GM19372 (cell line): Measurements from ENCODE around the gene EQTN.
A peak's percentile ranks its signal among the peaks of the same experiment; 100 is the strongest.

Experiments
- ATAC-seq: cut with Tn5 transposase; IDR thresholded peaks from one replicate; pipeline ENCODE4 v1.9.1; 2021; ENCODE audit warnings: mild to moderate bottlenecking, low read depth, moderate library complexity; ENCODE audit not compliant: unreplicated experiment

The EQTN gene

GRCh38 chr9:27297050-27297449 lies at the start of gene EQTN:
TSS of gene EQTN (minus strand) at chr9:27297150. CDS start at chr9:27297055, 95 bp downstream.
- no peak for ATAC-seq

GRCh38 chr9:27344776-27345175 lies 47.8 kb upstream of the EQTN start:
- ATAC-seq: no peak

DNA sequence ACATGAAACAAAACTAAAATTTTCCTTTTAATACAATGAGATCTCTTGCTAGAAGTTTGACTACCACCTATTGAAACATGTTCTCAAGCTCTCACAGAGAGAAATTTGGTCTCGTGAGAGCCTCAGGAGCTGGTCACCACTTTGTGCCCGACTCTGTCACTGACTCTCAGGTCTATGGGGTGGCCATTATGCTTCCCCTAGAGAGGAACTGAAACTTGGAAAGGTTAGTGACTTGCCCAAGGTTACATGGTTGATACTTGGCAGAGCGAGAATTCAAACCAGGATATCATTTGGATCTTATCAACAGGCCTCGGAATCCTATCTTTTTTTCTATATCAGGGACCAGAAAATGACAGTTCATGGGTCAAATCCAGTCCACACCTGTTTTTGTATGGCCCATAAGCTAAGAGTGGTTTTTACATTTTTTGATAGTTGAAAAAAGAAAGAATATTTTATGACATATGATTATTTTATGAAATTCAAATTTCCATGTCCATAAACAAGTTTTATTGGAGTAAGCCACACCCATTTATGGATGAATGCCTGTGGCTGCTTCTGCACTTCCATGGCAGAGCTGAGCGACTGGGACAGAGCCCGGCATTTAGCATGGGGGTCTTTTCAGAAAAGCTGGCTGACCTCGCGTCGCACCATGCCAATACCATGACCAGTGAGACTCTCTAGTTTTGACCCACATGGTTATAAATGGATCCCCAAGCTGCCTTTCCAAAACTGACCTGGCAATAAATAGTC lies 44.8 kb upstream of the EQTN start:
- ATAC-seq: no peak

- no peak for ATAC-seq
Observed at GRCh38 chr9:27340961-27341511, 44.1 kb upstream of the EQTN start.

- ATAC-seq: no peak
Observed at GRCh38 chr9:27340285-27340674, 43.3 kb upstream of the EQTN start.

- no peak for ATAC-seq
Observed at GRCh38 chr9:27339661-27340284, 42.8 kb upstream of the EQTN start.

- no peak for ATAC-seq
Observed at GRCh38 chr9:27338527-27338903, 41.6 kb upstream of the EQTN start.

GRCh38 chr9:27337833-27338526 lies 41.0 kb upstream of the EQTN start:
- ATAC-seq: no peak

GRCh38 chr9:27337236-27337635 lies 40.3 kb upstream of the EQTN start:
- ATAC-seq: no peak

DNA sequence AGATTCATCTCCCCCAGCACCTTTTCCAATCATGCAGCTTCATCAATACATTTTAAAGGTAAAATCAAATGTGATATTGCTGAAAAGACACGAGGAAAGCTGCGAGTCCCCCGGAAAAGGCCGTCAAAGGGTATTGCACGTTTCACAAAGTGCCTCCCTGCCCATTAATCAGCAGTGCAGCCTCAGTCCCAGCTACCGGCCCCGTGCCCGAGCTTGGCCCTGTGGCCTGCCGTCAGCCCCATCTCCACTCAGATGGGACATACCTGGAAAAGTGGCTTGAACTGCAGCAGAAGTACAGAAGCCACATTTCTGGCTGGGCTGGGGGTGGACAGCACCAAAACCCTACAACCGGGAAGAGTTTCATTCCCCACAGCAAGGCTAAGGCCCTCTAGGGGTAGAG lies 39.9 kb upstream of the EQTN start:
- no peak for ATAC-seq

DNA sequence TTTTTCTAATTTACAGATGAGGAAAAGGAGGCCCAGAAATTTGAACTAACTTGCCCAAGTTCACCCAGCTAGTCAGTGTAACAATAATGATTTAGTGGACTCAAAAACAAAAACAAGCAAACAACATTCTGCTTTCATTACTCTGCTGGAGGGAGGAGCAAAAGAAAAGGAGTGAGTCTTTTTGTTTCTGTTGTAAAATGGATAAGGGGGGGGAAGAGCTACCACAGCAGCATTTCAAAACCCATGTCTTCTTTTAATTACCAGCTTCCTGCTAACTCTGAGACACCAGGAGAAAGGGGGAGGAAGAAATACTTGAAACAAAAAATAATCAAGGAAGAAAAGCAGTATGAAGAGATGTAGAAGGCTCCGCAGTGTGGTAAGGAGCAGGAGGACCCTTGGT lies 39.2 kb upstream of the EQTN start:
- no peak for ATAC-seq

DNA sequence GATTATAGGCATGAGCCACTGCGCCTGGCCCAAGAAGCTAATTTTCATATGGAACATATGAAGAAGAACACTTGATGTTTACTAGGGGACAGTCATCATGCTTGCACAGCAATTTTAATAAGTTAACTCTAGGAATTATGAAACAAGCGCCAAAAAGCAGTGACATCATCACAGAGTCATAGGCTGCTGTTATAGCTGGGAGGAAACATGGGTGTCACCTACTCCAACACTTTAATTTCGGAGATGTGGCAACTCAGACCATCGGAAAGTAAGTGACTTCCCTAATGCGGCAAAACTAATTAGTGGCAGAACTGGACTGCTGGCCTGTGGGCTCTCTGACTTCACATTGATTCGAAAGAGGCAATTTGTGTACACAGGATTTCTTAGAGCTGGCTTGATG lies 38.1 kb upstream of the EQTN start:
- no peak for ATAC-seq

GRCh38 chr9:27333241-27334052 lies 36.5 kb upstream of the EQTN start:
- peak; percentile 84 for ATAC-seq

- ATAC-seq: no peak
Observed at GRCh38 chr9:27331393-27331792, 34.4 kb upstream of the EQTN start.

- ATAC-seq: no peak
Observed at GRCh38 chr9:27329291-27329690, 32.3 kb upstream of the EQTN start.

GRCh38 chr9:27328483-27328882 lies 31.5 kb upstream of the EQTN start:
- no peak for ATAC-seq

GRCh38 chr9:27311184-27311583 lies 14.2 kb upstream of the EQTN start:
- no peak for ATAC-seq

DNA sequence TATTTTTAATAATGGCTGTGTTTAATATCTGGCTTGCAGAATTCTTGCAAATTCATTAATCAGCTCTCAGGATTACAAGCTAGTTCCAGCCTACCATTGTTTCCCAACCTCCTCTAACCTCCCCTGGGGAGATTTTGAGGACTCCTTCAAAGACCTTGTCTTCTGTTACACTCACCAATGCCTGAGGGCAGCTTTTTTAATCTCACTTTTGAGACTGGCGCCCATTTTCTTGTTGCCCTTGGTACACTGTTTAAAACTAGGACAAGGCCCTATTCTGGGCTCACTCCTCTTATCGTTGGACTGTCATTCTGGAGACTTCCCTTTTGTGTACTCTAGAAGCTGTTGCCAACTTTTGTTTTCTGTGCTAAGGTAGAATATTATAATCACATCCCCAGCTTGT lies 13.6 kb upstream of the EQTN start:
- ATAC-seq: no peak

- ATAC-seq: no peak
Observed at GRCh38 chr9:27308691-27309390, 11.9 kb upstream of the EQTN start.

- ATAC-seq: no peak
Observed at GRCh38 chr9:27304521-27304920, 7.6 kb upstream of the EQTN start.
